Central memory CD4-positive, alpha-beta T cell (primary cell): ENCODE data around the gene ME2.
"Not testable (repeated sequence)": the region's sequence is repeated elsewhere in the genome, so short reads cannot be mapped to it uniquely, and the experiment has no call there.

ENCODE experiments used
- DNase-seq: peaks from one replicate; pipeline ENCODE4 v3.0.0; 2022
- total RNA-seq, 3 experiments: gene quantifications; one replicate each; lab custom pipeline; 2026; lab: John Stamatoyannopoulos, UW

ME2 gene
- 76.2 to 204 (median 112) reads per million in 3 experiments for total RNA-seq

DNA sequence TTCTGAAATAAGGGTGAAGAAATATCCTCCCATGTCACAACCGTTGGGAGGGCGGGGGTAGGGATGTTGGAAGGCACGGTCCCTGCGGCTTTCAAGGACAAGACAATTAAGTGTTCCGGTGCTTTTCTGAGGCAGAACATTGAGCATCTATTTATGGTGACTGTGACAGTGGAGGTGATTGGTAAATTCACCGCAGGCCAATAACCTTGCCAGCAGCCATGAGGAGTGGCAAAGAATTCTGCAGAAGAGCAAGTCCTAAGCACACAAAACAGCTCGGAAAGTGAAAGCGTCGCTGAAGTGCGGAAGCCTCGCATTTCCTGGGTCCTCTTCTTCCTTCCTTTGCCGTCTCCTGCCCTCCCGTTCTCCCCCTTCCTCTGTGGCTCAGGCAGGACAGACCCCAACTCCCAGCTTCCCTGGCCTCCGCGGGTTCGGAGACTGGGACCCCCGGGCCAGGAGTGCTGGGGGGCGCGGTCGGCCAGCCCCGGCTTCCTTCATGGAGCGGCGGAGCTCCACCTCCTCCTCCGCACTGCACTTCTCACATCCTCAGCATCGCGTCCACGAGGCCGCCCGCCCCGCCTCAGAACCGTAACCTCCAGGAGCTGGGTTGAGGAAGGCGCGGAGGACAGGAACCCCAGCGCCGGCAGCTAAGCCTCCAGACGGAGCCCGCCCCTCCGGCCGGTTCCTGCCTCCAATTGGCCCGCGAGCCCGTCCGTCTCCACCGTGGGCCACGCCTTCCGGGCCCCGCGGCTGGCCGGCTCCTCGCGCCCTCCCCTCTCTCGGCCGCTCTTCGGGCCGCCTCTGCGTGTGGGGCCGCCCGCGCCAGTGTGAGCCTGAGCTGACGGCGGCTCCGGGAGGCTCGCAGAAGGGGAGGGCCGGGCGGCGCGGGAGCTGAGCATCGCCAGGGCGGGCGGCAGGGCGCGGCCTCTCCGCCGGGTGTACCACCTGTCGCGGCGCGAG lies at the start of gene ME2:
Gene ME2, plus strand, starts transcription at position 774 of the 957 bp plus-strand sequence. CDS start 16,703 bp downstream, outside the sequence.
- peak; percentile 89 for DNase-seq

GRCh38 chr18:50829644-50830043 lies 49.3 kb upstream of the ME2 start:
- DNase-seq: no peak

DNA sequence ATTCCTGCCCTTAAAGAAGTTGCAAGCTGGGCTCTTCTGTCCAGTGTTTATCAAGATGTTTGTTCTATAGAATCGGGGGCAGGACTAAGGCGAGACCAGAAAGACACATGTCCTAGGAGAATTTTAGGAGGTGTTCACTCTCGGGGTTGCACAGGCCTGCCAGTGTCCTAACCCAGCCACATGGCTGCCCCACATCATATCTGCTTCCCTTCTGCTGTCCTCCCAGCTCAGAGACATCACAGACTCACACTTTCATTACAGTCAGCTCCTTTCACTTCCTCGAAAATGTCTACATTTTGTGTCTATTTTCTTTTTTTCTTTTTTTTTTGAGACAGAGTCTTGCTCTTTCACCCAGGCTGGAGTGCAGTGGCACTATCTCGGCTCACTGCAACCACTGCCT lies 48.4 kb upstream of the ME2 start:
- DNase-seq: no peak

DNA sequence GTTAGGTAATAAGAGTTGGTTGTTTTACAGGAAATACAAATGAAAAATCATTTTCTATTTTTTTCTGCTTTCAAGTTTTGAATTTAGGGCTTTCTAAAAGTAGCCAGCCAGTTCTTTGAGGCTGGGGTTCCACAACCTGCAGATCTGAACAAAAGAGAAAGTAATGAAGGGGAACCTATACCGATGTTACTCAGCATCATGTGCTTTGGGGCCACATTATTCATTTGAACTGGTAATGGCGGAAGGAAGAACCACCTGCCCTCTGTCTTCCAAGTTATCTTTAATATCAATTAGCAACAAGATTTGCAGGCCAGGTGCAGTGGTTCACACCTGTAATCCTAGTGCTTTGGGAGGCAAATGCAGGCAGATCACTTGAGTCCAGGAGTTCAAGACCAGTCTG lies 46.2 kb upstream of the ME2 start:
- DNase-seq: no peak

- DNase-seq: not testable (repeated sequence)
Measured at GRCh38 chr18:50833496-50833895, 45.4 kb upstream of the ME2 start.

DNA sequence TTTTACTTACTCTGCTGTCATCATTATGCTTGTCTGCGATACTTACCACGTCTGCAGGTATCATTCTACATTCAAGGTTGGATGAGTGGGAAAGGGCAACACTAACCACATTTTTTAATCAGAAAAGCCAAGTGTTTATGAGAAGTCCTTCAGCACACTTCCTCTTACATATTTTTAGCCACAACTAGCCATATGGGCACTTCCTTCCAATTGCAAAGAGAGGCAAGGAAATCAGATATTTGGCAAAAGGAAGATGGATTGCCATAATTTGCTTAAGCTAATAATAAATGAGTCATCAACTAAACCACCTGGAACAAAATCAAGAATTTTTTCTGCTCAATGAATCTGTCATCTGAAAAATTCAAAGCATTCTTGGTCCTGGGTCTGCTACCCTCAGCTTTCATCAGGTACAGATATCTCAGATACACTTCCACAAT lies 42.4 kb upstream of the ME2 start:
- no peak for DNase-seq

DNA sequence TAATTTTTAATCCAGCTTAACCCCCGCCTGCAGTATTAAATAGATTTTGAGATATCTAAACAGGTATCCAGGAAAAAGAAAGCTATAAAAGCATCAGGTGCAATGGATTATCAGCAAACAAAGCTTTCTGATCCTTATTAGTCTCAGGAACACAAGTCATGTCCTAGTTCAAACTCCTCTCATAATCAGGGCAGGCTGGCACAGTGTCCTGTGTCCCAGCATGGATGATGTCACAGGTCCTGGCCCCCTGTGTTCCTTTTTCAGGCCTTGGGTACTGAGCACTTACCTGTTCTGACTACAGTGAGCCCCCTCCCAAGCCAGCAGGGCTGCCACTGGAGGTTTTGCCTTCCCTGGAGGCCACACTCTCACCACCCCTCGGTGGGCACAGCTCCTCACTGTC lies 39.6 kb upstream of the ME2 start:
- no peak for DNase-seq

DNA sequence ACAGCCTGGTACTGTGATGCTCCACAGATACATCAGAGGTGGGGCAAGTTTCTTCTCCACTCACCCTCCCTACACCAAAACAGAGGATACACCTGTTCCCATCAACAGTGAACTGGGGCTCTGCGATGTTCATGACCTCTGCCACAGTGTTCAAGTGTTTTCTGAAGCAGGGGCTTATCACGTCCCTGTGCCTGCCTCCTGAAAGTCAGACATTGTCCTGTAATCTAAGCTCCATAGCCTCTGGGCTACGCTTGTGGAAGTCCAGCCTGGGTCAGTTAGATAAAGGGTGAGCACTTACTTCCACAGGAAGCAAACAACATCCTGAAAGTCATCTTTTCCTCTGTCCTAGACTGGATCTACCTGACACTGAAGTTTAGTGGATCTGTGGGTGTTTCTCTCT lies 38.9 kb upstream of the ME2 start:
- DNase-seq: no peak

- DNase-seq: no peak
Measured at GRCh38 chr18:50842846-50843245, 36.1 kb upstream of the ME2 start.

GRCh38 chr18:50844554-50844953 lies 34.4 kb upstream of the ME2 start:
- no peak for DNase-seq

DNA sequence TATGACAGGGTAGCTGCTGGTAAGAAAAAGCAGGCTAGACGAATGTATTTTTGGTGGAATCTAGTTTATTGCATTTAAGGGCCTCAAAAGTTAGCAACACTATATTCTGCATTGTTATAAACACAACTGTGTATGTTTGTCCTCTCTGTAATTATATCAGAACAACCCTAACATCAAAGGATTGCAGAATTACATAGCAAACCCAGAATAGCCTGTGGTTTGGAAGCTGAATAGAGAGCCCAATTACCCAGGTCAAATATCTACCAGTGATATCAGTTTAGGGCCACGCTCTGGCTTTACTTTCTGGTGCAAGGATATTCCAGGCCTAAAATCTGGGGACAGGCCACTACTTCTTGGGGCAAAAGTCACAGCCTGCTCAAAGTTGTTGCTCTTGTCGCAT lies 34.0 kb upstream of the ME2 start:
- DNase-seq: no peak

GRCh38 chr18:50847192-50847591 lies 31.7 kb upstream of the ME2 start:
- no peak for DNase-seq

DNA sequence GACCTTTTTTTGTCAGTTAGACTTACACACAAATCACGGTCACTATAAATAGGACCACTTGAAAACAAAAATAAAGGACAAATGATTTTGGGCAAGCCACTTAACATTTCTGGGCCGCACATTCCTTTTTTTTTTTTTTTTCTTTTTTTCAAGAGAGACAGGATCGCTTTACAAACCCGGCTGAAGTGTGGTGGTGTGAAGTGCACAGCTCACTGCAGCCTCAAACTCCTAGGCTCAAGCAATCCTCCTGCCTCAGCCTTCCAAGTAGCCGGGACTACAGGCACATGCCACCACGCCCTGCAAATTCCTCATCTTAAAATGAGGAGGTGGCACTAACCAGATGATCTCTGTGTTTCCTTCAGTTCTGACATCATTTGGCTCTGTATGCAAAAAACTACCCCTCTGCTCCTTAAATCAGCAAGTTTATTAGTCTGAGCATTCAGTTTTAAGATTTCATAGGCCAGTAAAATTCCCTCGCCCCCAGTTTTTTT lies 30.8 kb upstream of the ME2 start:
- no peak for DNase-seq

GRCh38 chr18:50848991-50849390 lies 29.9 kb upstream of the ME2 start:
- no peak for DNase-seq

- DNase-seq: no peak
Measured at GRCh38 chr18:50849419-50849821, 29.5 kb upstream of the ME2 start.

GRCh38 chr18:50850307-50851065 lies 28.4 kb upstream of the ME2 start:
- no peak for DNase-seq

- DNase-seq: no peak
Measured at GRCh38 chr18:50853863-50854271, 25.1 kb upstream of the ME2 start.

GRCh38 chr18:50855976-50856757 lies 22.8 kb upstream of the ME2 start:
- DNase-seq: no peak

- not testable (repeated sequence) for DNase-seq
Measured at GRCh38 chr18:50857166-50857565, 21.8 kb upstream of the ME2 start.

GRCh38 chr18:50857694-50858093 lies 21.2 kb upstream of the ME2 start:
- DNase-seq: no peak

GRCh38 chr18:50859793-50860555 lies 18.9 kb upstream of the ME2 start:
- DNase-seq: no peak

DNA sequence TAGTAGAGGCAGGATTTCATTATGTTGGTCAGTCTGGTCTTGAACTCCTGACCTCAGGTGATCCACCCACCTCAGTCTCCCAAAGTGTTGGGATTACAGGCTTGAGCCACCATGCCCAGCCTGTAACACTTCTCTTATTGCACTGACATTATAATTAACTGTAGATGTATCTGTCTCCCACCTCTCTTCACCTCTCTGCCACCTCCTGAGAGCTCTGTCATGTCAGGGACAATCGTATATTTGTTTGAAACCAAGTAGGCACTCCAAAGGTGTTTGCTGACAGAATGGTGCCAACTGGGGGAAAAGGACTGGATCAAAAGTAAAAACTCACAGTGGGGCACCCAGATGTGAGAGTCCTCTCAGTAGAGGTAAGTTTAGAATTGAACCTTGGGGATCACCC lies 17.3 kb upstream of the ME2 start:
- no peak for DNase-seq
